Hematopoietic multipotent progenitor cell treated with erythropoietin and hydrocortisone succinate and interleukin-3 and kit ligand, for 17 days (in vitro differentiated cells): ENCODE measurements around the gene BCL7A.
A peak's percentile ranks its signal among the peaks of the same experiment; 100 is the strongest.

Experiments used
- DNase-seq: peaks from one replicate; pipeline ENCODE4 v3.0.0-alpha.2; 2015; ENCODE audit warnings: low spot score

Gene BCL7A

GRCh38 chr12:122001466-122002209 lies 20.0 kb upstream of the BCL7A start:
- DNase-seq, result no peak

GRCh38 chr12:122003651-122004611 lies 17.8 kb upstream of the BCL7A start:
- DNase-seq, result no peak

- no peak for DNase-seq
Observed at GRCh38 chr12:122004633-122005071, 17.0 kb upstream of the BCL7A start.

GRCh38 chr12:122005252-122005776 lies 16.4 kb upstream of the BCL7A start:
- no peak for DNase-seq

GRCh38 chr12:122006186-122006926 lies 15.3 kb upstream of the BCL7A start:
- no peak for DNase-seq

GRCh38 chr12:122009741-122010140 lies 11.9 kb upstream of the BCL7A start:
- DNase-seq, result no peak

GRCh38 chr12:122012184-122012583 lies 9.5 kb upstream of the BCL7A start:
- no peak for DNase-seq

- no peak for DNase-seq
Observed at GRCh38 chr12:122013136-122013535, 8.5 kb upstream of the BCL7A start.

GRCh38 chr12:122013791-122014590 lies 7.7 kb upstream of the BCL7A start:
- peak; percentile 50 for DNase-seq

- no peak for DNase-seq
Observed at GRCh38 chr12:122014781-122015180, 6.9 kb upstream of the BCL7A start.

- no peak for DNase-seq
Observed at GRCh38 chr12:122018457-122018856, 3.2 kb upstream of the BCL7A start.

- no peak for DNase-seq
Observed at GRCh38 chr12:122018937-122019336, 2.7 kb upstream of the BCL7A start.

- no peak for DNase-seq
Observed at GRCh38 chr12:122020795-122021192, 890 bp upstream of the BCL7A start.

- no peak for DNase-seq
Observed at GRCh38 chr12:122021193-122021821, 377 bp upstream of the BCL7A start.

- no peak for DNase-seq
Observed at GRCh38 chr12:122022393-122023338, 982 bp downstream of the BCL7A start.

- DNase-seq, result no peak
Observed at GRCh38 chr12:122023339-122024131, 1.9 kb downstream of the BCL7A start.

- DNase-seq, result no peak
Observed at GRCh38 chr12:122024132-122024785, 2.6 kb downstream of the BCL7A start.

- no peak for DNase-seq
Observed at GRCh38 chr12:122026706-122027333, 5.1 kb downstream of the BCL7A start.
